K562 (cell line): ENCODE measurements around the gene TUB. TPM values are rescaled to one million over a fixed set of nuclear protein-coding genes. Genes with fewer than 3 reads are reported as not detected.

Experiments used
- ATAC-seq: fragments of 200-7000 bp; cut with Tn5 transposase; 3 replicates; pipeline ENCODE4 v1.9.1; 2020; ENCODE audit warnings: moderate library complexity
- BruUV-seq: library from RNA; stranded (reverse); fragments of 400-500 nt; replicated peaks from 2 replicates; lab custom pipeline; 2021; lab: Mats Ljungman, UMichigan
- CTCF ChIA-PET: fragments of 300-600 bp; formaldehyde crosslinking; extraction: SDS; loops from one replicate; lab custom pipeline; 2021; ENCODE audit warnings: low intra/inter-chr PET ratio; lab: Yijun Ruan, JAX
- POLR2A ChIA-PET: fragments of 300-600, 350-650 bp; sonication (Branson Sonifier 250); formaldehyde crosslinking; extraction: SDS; loops from one replicate; lab custom pipeline; 2021; ENCODE audit warnings: antibody characterized with exemption, inconsistent platforms; lab: Yijun Ruan, JAX
- DNase-seq, 4 experiments: peaks; one replicate each; pipeline versions ENCODE4 v3.0.0 to v3.0.0-alpha.2; 2011 to 2018; ENCODE audit warnings: low spot score in 3 of 4, mixed read lengths in 3 of 4; ENCODE audit errors: extremely low read depth in 1 of 4
- FAIRE-seq: peaks from 2 replicates; lab custom pipeline; 2011; peaks lifted over from hg19 to GRCh38; lab: Jason Lieb, UNC
- H2AFZ ChIP-seq: 2 replicates; pipeline ENCODE4 v1.6.0; 2011; ENCODE audit warnings: low read depth, low read length, control low read depth, inconsistent platforms
- H3K27ac ChIP-seq: fragments of 200-600 bp; 3 replicates; pipeline ENCODE4 v1.8.0; 2011; ENCODE audit warnings: low read depth, mild to moderate bottlenecking, control low read depth, inconsistent platforms, low read length, moderate library complexity, mixed read lengths; ENCODE audit errors: extremely low read depth
- H3K27me3 ChIP-seq, 2 experiments: fragments of 300-600 bp in 1 of 2; 2 replicates in 1 of 2; 3 replicates in 1 of 2; pipeline versions ENCODE4 v1.6.0 to v1.8.0; 2011; ENCODE audit warnings: inconsistent platforms in 2 of 2, low read length in 2 of 2, mild to moderate bottlenecking in 1 of 2, mixed read lengths in 1 of 2, moderate library complexity in 1 of 2; ENCODE audit not compliant: control insufficient read depth in 2 of 2, insufficient read depth in 2 of 2
- H3K36me3 ChIP-seq: fragments of 300-600 bp; 3 replicates; pipeline ENCODE4 v1.8.0; 2011; ENCODE audit warnings: mild to moderate bottlenecking, low read length, inconsistent platforms; ENCODE audit not compliant: control insufficient read depth, insufficient read depth
- H3K4me1 ChIP-seq, 2 experiments: fragments of 200-600 bp in 1 of 2; replicated peaks in 1 of 2; 2 replicates in 1 of 2; 3 replicates in 1 of 2; pipeline versions ENCODE4 v1.5.1 to v1.8.0; 2011; ENCODE audit warnings: inconsistent platforms in 2 of 2, low read length in 2 of 2, mild to moderate bottlenecking in 1 of 2, mixed read lengths in 1 of 2, moderate library complexity in 1 of 2; ENCODE audit not compliant: control insufficient read depth in 2 of 2, insufficient read depth in 2 of 2
- H3K4me2 ChIP-seq: 2 replicates; pipeline ENCODE4 v1.6.1; 2011; ENCODE audit warnings: low read length, control low read depth, inconsistent platforms, mixed read lengths; ENCODE audit not compliant: insufficient read depth
- H3K4me3 ChIP-seq: fragments of 200-600 bp; sonication (generic), shearing (Covaris generic); 2 replicates; pipeline ENCODE4 v1.5.1; 2016; ENCODE audit warnings: control low read depth, inconsistent platforms
- H3K79me2 ChIP-seq: fragments of 200-600 bp; 3 replicates; pipeline ENCODE4 v1.8.0; 2011; ENCODE audit warnings: low read length, inconsistent platforms; ENCODE audit not compliant: control insufficient read depth, insufficient read depth
- H3K9ac ChIP-seq, 2 experiments: 2 replicates each; pipeline versions ENCODE4 v1.6.0 to v1.6.1; 2011; ENCODE audit warnings: low read depth in 2 of 2, low read length in 2 of 2, control low read depth in 1 of 2, inconsistent platforms in 1 of 2, mild to moderate bottlenecking in 1 of 2, mixed read lengths in 1 of 2; ENCODE audit not compliant: insufficient read depth in 1 of 2
- H3K9me1 ChIP-seq: one replicate; pipeline ENCODE4 v1.6.0; 2011; ENCODE audit warnings: inconsistent platforms, mild to moderate bottlenecking, low read length, moderate library complexity; ENCODE audit not compliant: control insufficient read depth, insufficient read depth
- H3K9me3 ChIP-seq: replicated peaks from 2 replicates; pipeline ENCODE4 v1.5.1; 2011; ENCODE audit warnings: low read depth, low read length, inconsistent platforms; ENCODE audit not compliant: control insufficient read depth, insufficient read depth
- H4K20me1 ChIP-seq: replicated peaks from 2 replicates; pipeline ENCODE4 v1.6.1; 2011; ENCODE audit warnings: low read length, inconsistent platforms, mixed read lengths; ENCODE audit not compliant: control insufficient read depth, insufficient read depth
- CHD1 ChIP-seq: fragments of 200-600 bp; sonication (generic); IDR thresholded peaks from one replicate; pipeline ENCODE4 v1.6.1; 2012; ENCODE audit warnings: mild to moderate bottlenecking, moderate library complexity, low read length, inconsistent platforms
- ERF ChIP-seq: fragments of 450-650 bp; formaldehyde crosslinking; IDR thresholded peaks from 2 replicates; pipeline ENCODE4 v1.4.0; 2020; ENCODE audit warnings: mild to moderate bottlenecking, mixed read lengths
- HNRNPL ChIP-seq: fragments of 200-400 bp; formaldehyde crosslinking; IDR thresholded peaks from 2 replicates; pipeline ENCODE4 v1.6.1; 2017; ENCODE audit warnings: low read depth, mild to moderate bottlenecking, low read length
- KDM4B ChIP-seq, 2 experiments: fragments of 450-650 bp in 1 of 2; sonication (generic) in 1 of 2; IDR thresholded peaks; 2 replicates each; pipeline ENCODE4 v1.6.1; 2016 to 2017; ENCODE audit warnings: borderline replicate concordance in 2 of 2, antibody characterized with exemption in 1 of 2, low read depth in 1 of 2, mild to moderate bottlenecking in 1 of 2
- MBD1 ChIP-seq: fragments of 250-450 bp; sonication (Bioruptor Pico); IDR thresholded peaks from 2 replicates; pipeline ENCODE4 v1.8.0; 2022; ENCODE audit warnings: inconsistent platforms
- MTA3 ChIP-seq: fragments of 450-650 bp; formaldehyde crosslinking; IDR thresholded peaks from 2 replicates; pipeline ENCODE4 v1.6.1; 2017; ENCODE audit warnings: mild to moderate bottlenecking, borderline replicate concordance
- NCOA1 ChIP-seq: fragments of 450-650 bp; IDR thresholded peaks from 2 replicates; pipeline ENCODE4 v1.6.1; 2016; ENCODE audit warnings: low read depth
- NCOA2 ChIP-seq, 2 experiments: fragments of 450-650 bp; IDR thresholded peaks; 2 replicates each; pipeline ENCODE4 v1.6.1; 2018; ENCODE audit warnings: mild to moderate bottlenecking in 2 of 2, moderate library complexity in 1 of 2; ENCODE audit not compliant: partially characterized antibody in 2 of 2
- NFRKB ChIP-seq: fragments of 450-650 bp; IDR thresholded peaks from 2 replicates; pipeline ENCODE4 v1.6.1; 2016; ENCODE audit warnings: low read depth
- NR2C1 ChIP-seq, 2 experiments: fragments of 450-650 bp; IDR thresholded peaks; 2 replicates each; pipeline ENCODE4 v1.6.1; 2017; ENCODE audit warnings: mild to moderate bottlenecking in 2 of 2, antibody characterized with exemption in 1 of 2, inconsistent platforms in 1 of 2, missing compliant biosample characterization in 1 of 2, missing genetic modification characterization in 1 of 2
- RUNX1 ChIP-seq: sonication (generic); IDR thresholded peaks from 2 replicates; pipeline ENCODE4 v1.6.1; 2016; ENCODE audit warnings: antibody characterized with exemption, low read depth
- SMC3 ChIP-seq: conservative IDR thresholded peaks from 2 replicates; pipeline ENCODE4 v1.6.1; 2011; ENCODE audit warnings: low read depth, low read length, improper control_type of control experiment; ENCODE audit not compliant: insufficient read depth
- ZNF707 ChIP-seq: fragments of 250-450 bp; sonication (Bioruptor Pico); conservative IDR thresholded peaks from 2 replicates; pipeline ENCODE4 v1.8.0; 2022; ENCODE audit warnings: inconsistent platforms, mild to moderate bottlenecking, moderate library complexity
- whole genome bisulfite sequencing: fragments of 100-300 bp; shearing (Covaris generic); methylation state at CpG from one replicate; pipeline ENCODE4 v1.1.6; 2016; ENCODE audit warnings: low coverage, mixed read lengths; ENCODE audit not compliant: insufficient coverage; ENCODE audit errors: missing lambda C conversion rate; 5-methylcytosine and 5-hydroxymethylcytosine counted together
- in situ Hi-C: fragments of 300-500 bp; cut with MboI; formaldehyde crosslinking; loops from 4 replicates; pipeline ENCODE4 v1.15.0; 2018; ENCODE audit warnings: inconsistent platforms, mixed read lengths
- intact Hi-C: fragments of 100-400 bp; cut with micrococcal nuclease; formaldehyde crosslinking; loops from 2 replicates; pipeline ENCODE4 v1.14.2; 2022
- polyA plus RNA-seq, 8 experiments: library from polyadenylated mRNA; depleted of rRNA in 4 of 8; stranded (reverse) in 5 of 8; unstranded in 3 of 8; fragments of >200 nt; fragmentation: Nextera tagmentation in 2 of 8; fragmentation: Illumina TruSeq in 1 of 8; extraction: Ambion mirVana in 2 of 8; extraction: Trizol in 1 of 8; gene quantifications; 2 replicates each; pipeline versions ENCODE4 v1.2.1 to v1.2.3, GENCODE V29; 2011 to 2014; ENCODE audit warnings: inconsistent platforms in 1 of 8, missing spikeins in 1 of 8
- total RNA-seq, 7 experiments: library from RNA; depleted of rRNA in 6 of 7; stranded (reverse); fragments of >200 nt in 6 of 7; fragmentation: Illumina TruSeq in 2 of 7; extraction: Trizol in 2 of 7; gene quantifications; 2 replicates each; pipeline versions ENCODE4 v1.2.1 to v1.2.3, GENCODE V29; 2011 to 2021; ENCODE audit warnings: low replicate concordance in 1 of 7
- TF ChIP-seq, protein P1 (sequence below): fragments of 450-650 bp; formaldehyde crosslinking; IDR thresholded peaks from 2 replicates; pipeline ENCODE4 v1.4.0; 2020; ENCODE audit warnings: mild to moderate bottlenecking, moderate library complexity
- TF ChIP-seq, protein P2 (sequence below): fragments of 450-650 bp; IDR thresholded peaks from 2 replicates; pipeline ENCODE4 v1.6.1; 2018; ENCODE audit warnings: mild to moderate bottlenecking, low read depth; ENCODE audit not compliant: partially characterized antibody
- TF ChIP-seq, protein P3 (sequence below): fragments of 450-650 bp; formaldehyde crosslinking; IDR thresholded peaks from 2 replicates; pipeline ENCODE4 v1.4.0; 2020; ENCODE audit warnings: mild to moderate bottlenecking

TUB gene
- total and polyA plus RNA-seq, 9 of the 15 experiments (the other 6 are each of a cell fraction or from before 2014, with no cell fraction given), result not detected

DNA sequence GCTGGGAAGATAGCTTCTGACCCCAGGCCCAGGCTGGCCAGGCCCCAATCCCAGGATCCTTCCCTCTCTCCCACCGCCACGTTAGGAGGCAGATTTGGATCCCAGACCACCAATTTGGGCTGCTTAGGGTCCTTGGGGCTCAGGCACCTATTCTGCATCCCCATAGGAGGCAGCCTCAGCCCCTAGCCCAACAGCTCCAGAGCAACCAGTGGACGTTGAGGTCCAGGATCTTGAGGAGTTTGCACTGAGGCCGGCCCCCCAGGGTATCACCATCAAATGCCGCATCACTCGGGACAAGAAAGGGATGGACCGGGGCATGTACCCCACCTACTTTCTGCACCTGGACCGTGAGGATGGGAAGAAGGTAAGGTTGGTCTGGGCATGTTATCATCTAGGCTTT, 16.1 kb downstream of the TUB start (continued):
- TF ChIP-seq, protein P1, sequence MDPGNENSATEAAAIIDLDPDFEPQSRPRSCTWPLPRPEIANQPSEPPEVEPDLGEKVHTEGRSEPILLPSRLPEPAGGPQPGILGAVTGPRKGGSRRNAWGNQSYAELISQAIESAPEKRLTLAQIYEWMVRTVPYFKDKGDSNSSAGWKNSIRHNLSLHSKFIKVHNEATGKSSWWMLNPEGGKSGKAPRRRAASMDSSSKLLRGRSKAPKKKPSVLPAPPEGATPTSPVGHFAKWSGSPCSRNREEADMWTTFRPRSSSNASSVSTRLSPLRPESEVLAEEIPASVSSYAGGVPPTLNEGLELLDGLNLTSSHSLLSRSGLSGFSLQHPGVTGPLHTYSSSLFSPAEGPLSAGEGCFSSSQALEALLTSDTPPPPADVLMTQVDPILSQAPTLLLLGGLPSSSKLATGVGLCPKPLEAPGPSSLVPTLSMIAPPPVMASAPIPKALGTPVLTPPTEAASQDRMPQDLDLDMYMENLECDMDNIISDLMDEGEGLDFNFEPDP (CRISPR knock-in tag), result no peak
- TF ChIP-seq, protein P2, sequence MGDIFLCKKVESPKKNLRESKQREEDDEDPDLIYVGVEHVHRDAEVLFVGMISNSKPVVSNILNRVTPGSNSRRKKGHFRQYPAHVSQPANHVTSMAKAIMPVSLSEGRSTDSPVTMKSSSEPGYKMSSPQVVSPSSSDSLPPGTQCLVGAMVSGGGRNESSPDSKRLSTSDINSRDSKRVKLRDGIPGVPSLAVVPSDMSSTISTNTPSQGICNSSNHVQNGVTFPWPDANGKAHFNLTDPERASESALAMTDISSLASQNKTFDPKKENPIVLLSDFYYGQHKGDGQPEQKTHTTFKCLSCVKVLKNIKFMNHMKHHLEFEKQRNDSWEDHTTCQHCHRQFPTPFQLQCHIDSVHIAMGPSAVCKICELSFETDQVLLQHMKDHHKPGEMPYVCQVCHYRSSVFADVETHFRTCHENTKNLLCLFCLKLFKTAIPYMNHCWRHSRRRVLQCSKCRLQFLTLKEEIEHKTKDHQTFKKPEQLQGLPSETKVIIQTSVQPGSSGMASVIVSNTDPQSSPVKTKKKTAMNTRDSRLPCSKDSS, result no peak
- no peak for TF ChIP-seq HNRNPL

DNA sequence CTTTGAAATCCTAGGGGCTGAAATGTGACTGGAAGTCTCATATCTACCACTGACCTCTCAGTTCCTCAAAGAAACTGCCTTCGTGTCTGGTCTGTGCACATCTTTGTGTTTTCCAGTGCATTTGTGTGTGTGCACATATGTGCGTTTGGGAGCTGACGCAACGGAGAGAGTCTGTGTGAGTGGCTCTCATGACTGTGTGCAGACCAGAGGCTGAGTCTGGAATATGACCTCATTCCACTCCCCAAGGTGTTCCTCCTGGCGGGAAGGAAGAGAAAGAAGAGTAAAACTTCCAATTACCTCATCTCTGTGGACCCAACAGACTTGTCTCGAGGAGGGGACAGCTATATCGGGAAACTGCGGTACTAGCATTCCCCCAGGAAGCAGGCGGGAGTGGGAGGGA, 16.5 kb downstream of the TUB start:
- ChIA-PET CTCF (interaction anchor here (4.4 kb wide), 1 partner anchor 91 kb away, joined by 17 read pairs; no protein-coding TSS in a partner anchor), POLR2A (no interaction called here)
- Histone ChIP-seq H3K4me2 (no peak overlapping the region), H3K9me1 (no peaks in the 10 kb centered on the region), H2AFZ (no peak overlapping the region), H4K20me1 (no peaks in the 10 kb centered on the region), H3K4me3 (no peak overlapping the region), H3K36me3 (no peaks in the 10 kb centered on the region), H3K9me3 (no peaks in the 10 kb centered on the region), H3K9ac (no peak overlapping the region), H3K79me2 (no peaks in the 10 kb centered on the region), H3K27ac (no peak overlapping the region), H3K27me3 (peaks cover 0 to 47% of the 10 kb centered on the region in 2 experiments; a peak in 3 of 5 replicates), H3K4me1 (peaks cover 0 to 3% of the 10 kb centered on the region in 2 experiments; a peak in 2 of 5 replicates)
- DNase-seq, result no peak
- in situ Hi-C loops (loop anchor here (5.0 to 10.0 kb wide), 2 partner anchors 90 to 203 kb away; no protein-coding TSS in a partner anchor), intact Hi-C loops (loop anchor here (10.0 kb wide), 1 partner anchor 393 kb away; the partner anchor contains the start of gene OVCH2)
- no TSS peak for BruUV-seq
- no peak for ATAC-seq
- no peak for FAIRE-seq
- WGBS, result 0% methylated on average over 8 of the region's 9 CpGs
- TF ChIP-seq RUNX1, result no peak
- no peak for TF ChIP-seq SMC3
- TF ChIP-seq MBD1, result no peak
- TF ChIP-seq NFRKB, result no peak
- TF ChIP-seq ZNF707 (CRISPR knock-in tag), result no peak
- TF ChIP-seq NCOA1, result no peak
- TF ChIP-seq ERF (CRISPR knock-in tag), result no peak
- no peak for TF ChIP-seq NCOA2 (IDR thresholded peaks at IDR 0.05; ENCODE audit: partially characterized antibody in 2 of 2)
- TF ChIP-seq NR2C1 (IDR thresholded peaks at IDR 0.05), result no peak
- TF ChIP-seq NR2C1 (tag; IDR thresholded peaks at IDR 0.05), result no peak
- no peak for TF ChIP-seq CHD1
- TF ChIP-seq MTA3, result no peak
- TF ChIP-seq, protein P3, sequence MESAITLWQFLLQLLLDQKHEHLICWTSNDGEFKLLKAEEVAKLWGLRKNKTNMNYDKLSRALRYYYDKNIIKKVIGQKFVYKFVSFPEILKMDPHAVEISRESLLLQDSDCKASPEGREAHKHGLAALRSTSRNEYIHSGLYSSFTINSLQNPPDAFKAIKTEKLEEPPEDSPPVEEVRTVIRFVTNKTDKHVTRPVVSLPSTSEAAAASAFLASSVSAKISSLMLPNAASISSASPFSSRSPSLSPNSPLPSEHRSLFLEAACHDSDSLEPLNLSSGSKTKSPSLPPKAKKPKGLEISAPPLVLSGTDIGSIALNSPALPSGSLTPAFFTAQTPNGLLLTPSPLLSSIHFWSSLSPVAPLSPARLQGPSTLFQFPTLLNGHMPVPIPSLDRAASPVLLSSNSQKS (CRISPR knock-in tag), result no peak
- TF ChIP-seq KDM4B (IDR thresholded peaks at IDR 0.05; ENCODE audit: borderline replicate concordance in 2 of 2, low read depth in 1 of 2), result no peak
